HEK293 (cell line): ENCODE results near the gene MEGF10.

Source experiments
- ZBTB44 ChIP-seq: fragments of 450-650 bp; IDR thresholded peaks from 2 replicates; pipeline ENCODE4 v1.5.1; 2018; ENCODE audit warnings: missing biosample characterization, mild to moderate bottlenecking, missing genetic modification characterization
- ZEB2 ChIP-seq: fragments of 450-650 bp; formaldehyde crosslinking; IDR thresholded peaks from 2 replicates; pipeline ENCODE4 v1.5.1; 2016; ENCODE audit warnings: missing biosample characterization, missing genetic modification characterization
- ZNF18 ChIP-seq: fragments of 450-650 bp; formaldehyde crosslinking; IDR thresholded peaks from 2 replicates; pipeline ENCODE4 v1.5.1; 2016; ENCODE audit warnings: missing biosample characterization, missing genetic modification characterization

- no peak for TF ChIP-seq ZBTB44 (tag by site-specific recombination)
- TF ChIP-seq ZNF18 (tag by site-specific recombination), result no peak
- TF ChIP-seq ZEB2, result no peak
These were observed 4.9 kb downstream of the MEGF10 start for GRCh38 chr5:127295454-127295853.
